Liver (tissue), 3 donors: ENCODE measurements around the gene NBAS.

Source experiments
- SP1 ChIP-seq: IDR thresholded peaks from 2 replicates; pipeline ENCODE4 v1.6.1; 2018; ENCODE audit warnings: antibody characterized with exemption, mild to moderate bottlenecking
- TF ChIP-seq, protein P1 (sequence below): fragments of 150-350 bp; IDR thresholded peaks from 2 replicates; pipeline ENCODE4 v1.5.1; 2017; ENCODE audit warnings: improper control_type of control experiment, low read depth, low read length; ENCODE audit not compliant: missing input control
- TF ChIP-seq, protein P2 (sequence below): IDR thresholded peaks from 2 replicates; pipeline ENCODE4 v1.6.1; 2016; ENCODE audit warnings: antibody characterized with exemption
- donor health status: healthy.
- donor health status: healthy.

DNA sequence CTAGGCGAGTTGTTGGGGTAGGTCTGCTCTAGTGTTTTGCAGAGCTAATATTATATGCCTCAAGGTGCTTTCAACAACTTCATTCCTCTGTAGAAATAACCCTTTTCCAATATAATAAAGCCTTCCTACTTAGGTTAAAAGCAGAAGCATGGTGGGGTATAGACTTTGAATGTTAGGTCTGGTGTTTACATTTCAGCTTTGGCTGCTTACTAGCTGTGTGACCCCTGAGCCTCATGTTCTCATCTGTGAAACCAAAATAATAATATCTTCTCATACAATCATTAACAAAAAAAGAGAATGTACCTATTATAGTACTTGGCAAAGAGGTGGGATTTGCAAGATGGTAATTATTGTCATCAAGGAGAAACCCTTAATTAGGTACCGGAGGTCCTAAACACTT, 386.6 kb downstream of the NBAS start:
- TF ChIP-seq, protein P1, sequence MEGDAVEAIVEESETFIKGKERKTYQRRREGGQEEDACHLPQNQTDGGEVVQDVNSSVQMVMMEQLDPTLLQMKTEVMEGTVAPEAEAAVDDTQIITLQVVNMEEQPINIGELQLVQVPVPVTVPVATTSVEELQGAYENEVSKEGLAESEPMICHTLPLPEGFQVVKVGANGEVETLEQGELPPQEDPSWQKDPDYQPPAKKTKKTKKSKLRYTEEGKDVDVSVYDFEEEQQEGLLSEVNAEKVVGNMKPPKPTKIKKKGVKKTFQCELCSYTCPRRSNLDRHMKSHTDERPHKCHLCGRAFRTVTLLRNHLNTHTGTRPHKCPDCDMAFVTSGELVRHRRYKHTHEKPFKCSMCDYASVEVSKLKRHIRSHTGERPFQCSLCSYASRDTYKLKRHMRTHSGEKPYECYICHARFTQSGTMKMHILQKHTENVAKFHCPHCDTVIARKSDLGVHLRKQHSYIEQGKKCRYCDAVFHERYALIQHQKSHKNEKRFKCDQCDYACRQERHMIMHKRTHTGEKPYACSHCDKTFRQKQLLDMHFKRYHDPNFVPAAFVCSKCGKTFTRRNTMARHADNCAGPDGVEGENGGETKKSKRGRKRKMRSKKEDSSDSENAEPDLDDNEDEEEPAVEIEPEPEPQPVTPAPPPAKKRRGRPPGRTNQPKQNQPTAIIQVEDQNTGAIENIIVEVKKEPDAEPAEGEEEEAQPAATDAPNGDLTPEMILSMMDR: no peak
- TF ChIP-seq SP1: no peak
- TF ChIP-seq, protein P2, sequence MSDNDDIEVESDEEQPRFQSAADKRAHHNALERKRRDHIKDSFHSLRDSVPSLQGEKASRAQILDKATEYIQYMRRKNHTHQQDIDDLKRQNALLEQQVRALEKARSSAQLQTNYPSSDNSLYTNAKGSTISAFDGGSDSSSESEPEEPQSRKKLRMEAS: no peak
